Measurements from ENCODE around the gene PLXNA1.

The PLXNA1 gene

GRCh38 chr3:126965526-126966080 lies 17.3 kb upstream of the PLXNA1 start:
- no peaks in the 10 kb centered on the region for H3K9me3 ChIP-seq (ENCODE audit: control insufficient read depth in 2 of 2, low read length in 2 of 2)
- H3K27me3 ChIP-seq (ENCODE audit: control insufficient read depth in 2 of 2, insufficient read depth in 2 of 2, low read length in 2 of 2): no peaks in the 10 kb centered on the region
- H3K36me3 ChIP-seq (ENCODE audit: control insufficient read depth in 2 of 2, insufficient read depth in 2 of 2, low read length in 2 of 2): no peaks in the 10 kb centered on the region
- peaks cover 0 to 11% of the 10 kb centered on the region in 2 donors for H3K4me1 ChIP-seq (ENCODE audit: control insufficient read depth in 2 of 2, insufficient read depth in 2 of 2, low read length in 2 of 2)
- no peak overlapping the region for H3K27ac ChIP-seq (ENCODE audit: low read depth in 2 of 2, low read length in 2 of 2)
- no peak overlapping the region for H3K4me3 ChIP-seq (ENCODE audit: low read length in 2 of 2)
- no peak overlapping the region for H3K9ac ChIP-seq (ENCODE audit: low read depth in 1 of 2, low read length in 2 of 2)

GRCh38 chr3:126967386-126967785 lies 15.5 kb upstream of the PLXNA1 start:
- Histone ChIP-seq H3K27me3 (ENCODE audit: control insufficient read depth in 2 of 2, insufficient read depth in 2 of 2, low read length in 2 of 2) (no peaks in the 10 kb centered on the region), H3K4me1 (ENCODE audit: control insufficient read depth in 2 of 2, insufficient read depth in 2 of 2, low read length in 2 of 2) (no peaks in the 10 kb centered on the region), H3K4me3 (ENCODE audit: low read length in 2 of 2) (no peak overlapping the region), H3K9ac (ENCODE audit: low read depth in 1 of 2, low read length in 2 of 2) (no peak overlapping the region), H3K27ac (ENCODE audit: low read depth in 2 of 2, low read length in 2 of 2) (no peak overlapping the region), H3K9me3 (ENCODE audit: control insufficient read depth in 2 of 2, low read length in 2 of 2) (no peaks in the 10 kb centered on the region), H3K36me3 (ENCODE audit: control insufficient read depth in 2 of 2, insufficient read depth in 2 of 2, low read length in 2 of 2) (no peaks in the 10 kb centered on the region)

- H3K36me3 ChIP-seq (ENCODE audit: control insufficient read depth in 2 of 2, insufficient read depth in 2 of 2, low read length in 2 of 2): no peaks in the 10 kb centered on the region
- H3K4me1 ChIP-seq (ENCODE audit: control insufficient read depth in 2 of 2, insufficient read depth in 2 of 2, low read length in 2 of 2): no peaks in the 10 kb centered on the region
- no peak overlapping the region for H3K27ac ChIP-seq (ENCODE audit: low read depth in 2 of 2, low read length in 2 of 2)
- H3K27me3 ChIP-seq (ENCODE audit: control insufficient read depth in 2 of 2, insufficient read depth in 2 of 2, low read length in 2 of 2): no peaks in the 10 kb centered on the region
- no peak overlapping the region for H3K9ac ChIP-seq (ENCODE audit: low read depth in 1 of 2, low read length in 2 of 2)
- H3K4me3 ChIP-seq (ENCODE audit: low read length in 2 of 2): no peak overlapping the region
- no peaks in the 10 kb centered on the region for H3K9me3 ChIP-seq (ENCODE audit: control insufficient read depth in 2 of 2, low read length in 2 of 2)
These were observed 14.2 kb upstream of the PLXNA1 start for GRCh38 chr3:126968391-126969390.

- Histone ChIP-seq H3K36me3 (ENCODE audit: control insufficient read depth in 2 of 2, insufficient read depth in 2 of 2, low read length in 2 of 2) (no peaks in the 10 kb centered on the region), H3K9ac (ENCODE audit: low read depth in 1 of 2, low read length in 2 of 2) (no peak overlapping the region)
These were observed 13.3 kb upstream of the PLXNA1 start for GRCh38 chr3:126969586-126969985.

GRCh38 chr3:126970101-126970500 lies 12.8 kb upstream of the PLXNA1 start:
- peaks cover 0 to 5% of the 10 kb centered on the region in 2 donors for H3K9me3 ChIP-seq (ENCODE audit: control insufficient read depth in 2 of 2, low read length in 2 of 2)
- no peak overlapping the region for H3K9ac ChIP-seq (ENCODE audit: low read depth in 1 of 2, low read length in 2 of 2)
- H3K4me3 ChIP-seq (ENCODE audit: low read length in 2 of 2): no peak overlapping the region
- peaks cover 0 to 2% of the 10 kb centered on the region in 2 donors for H3K27me3 ChIP-seq (ENCODE audit: control insufficient read depth in 2 of 2, insufficient read depth in 2 of 2, low read length in 2 of 2)
- no peaks in the 10 kb centered on the region for H3K36me3 ChIP-seq (ENCODE audit: control insufficient read depth in 2 of 2, insufficient read depth in 2 of 2, low read length in 2 of 2)
- no peaks in the 10 kb centered on the region for H3K4me1 ChIP-seq (ENCODE audit: control insufficient read depth in 2 of 2, insufficient read depth in 2 of 2, low read length in 2 of 2)
- H3K27ac ChIP-seq (ENCODE audit: low read depth in 2 of 2, low read length in 2 of 2): no peak overlapping the region

More at GRCh38 chr3:126969586-126969985, 13.3 kb upstream of the PLXNA1 start:
- Histone ChIP-seq H3K4me1 (ENCODE audit: control insufficient read depth in 2 of 2, insufficient read depth in 2 of 2, low read length in 2 of 2) (no peaks in the 10 kb centered on the region), H3K4me3 (ENCODE audit: low read length in 2 of 2) (no peak overlapping the region), H3K27ac (ENCODE audit: low read depth in 2 of 2, low read length in 2 of 2) (no peak overlapping the region), H3K27me3 (ENCODE audit: control insufficient read depth in 2 of 2, insufficient read depth in 2 of 2, low read length in 2 of 2) (peaks cover 0 to 2% of the 10 kb centered on the region in 2 donors), H3K9me3 (ENCODE audit: control insufficient read depth in 2 of 2, low read length in 2 of 2) (peaks cover 0 to under 1% of the 10 kb centered on the region in 2 donors)

GRCh38 chr3:126970921-126971320 lies 12.0 kb upstream of the PLXNA1 start:
- Histone ChIP-seq H3K27ac (ENCODE audit: low read depth in 2 of 2, low read length in 2 of 2) (no peak overlapping the region), H3K4me3 (ENCODE audit: low read length in 2 of 2) (no peak overlapping the region), H3K4me1 (ENCODE audit: control insufficient read depth in 2 of 2, insufficient read depth in 2 of 2, low read length in 2 of 2) (no peaks in the 10 kb centered on the region), H3K36me3 (ENCODE audit: control insufficient read depth in 2 of 2, insufficient read depth in 2 of 2, low read length in 2 of 2) (no peaks in the 10 kb centered on the region), H3K9ac (ENCODE audit: low read depth in 1 of 2, low read length in 2 of 2) (no peak overlapping the region), H3K9me3 (ENCODE audit: control insufficient read depth in 2 of 2, low read length in 2 of 2) (peaks cover 0 to 6% of the 10 kb centered on the region in 2 donors), H3K27me3 (ENCODE audit: control insufficient read depth in 2 of 2, insufficient read depth in 2 of 2, low read length in 2 of 2) (peaks cover 0 to 2% of the 10 kb centered on the region in 2 donors)

GRCh38 chr3:126971891-126972351 lies 11.0 kb upstream of the PLXNA1 start:
- Histone ChIP-seq H3K4me1 (ENCODE audit: control insufficient read depth in 2 of 2, insufficient read depth in 2 of 2, low read length in 2 of 2) (no peaks in the 10 kb centered on the region), H3K27ac (ENCODE audit: low read depth in 2 of 2, low read length in 2 of 2) (no peak overlapping the region), H3K36me3 (ENCODE audit: control insufficient read depth in 2 of 2, insufficient read depth in 2 of 2, low read length in 2 of 2) (no peaks in the 10 kb centered on the region), H3K9ac (ENCODE audit: low read depth in 1 of 2, low read length in 2 of 2) (no peak overlapping the region), H3K4me3 (ENCODE audit: low read length in 2 of 2) (no peak overlapping the region), H3K9me3 (ENCODE audit: control insufficient read depth in 2 of 2, low read length in 2 of 2) (peaks cover 0 to 6% of the 10 kb centered on the region in 2 donors), H3K27me3 (ENCODE audit: control insufficient read depth in 2 of 2, insufficient read depth in 2 of 2, low read length in 2 of 2) (peaks cover 0 to 2% of the 10 kb centered on the region in 2 donors)

- no peaks in the 10 kb centered on the region for H3K36me3 ChIP-seq (ENCODE audit: control insufficient read depth in 2 of 2, insufficient read depth in 2 of 2, low read length in 2 of 2)
- H3K27ac ChIP-seq (ENCODE audit: low read depth in 2 of 2, low read length in 2 of 2): no peak overlapping the region
- H3K4me1 ChIP-seq (ENCODE audit: control insufficient read depth in 2 of 2, insufficient read depth in 2 of 2, low read length in 2 of 2): no peaks in the 10 kb centered on the region
- no peak overlapping the region for H3K4me3 ChIP-seq (ENCODE audit: low read length in 2 of 2)
- peaks cover 0 to 6% of the 10 kb centered on the region in 2 donors for H3K9me3 ChIP-seq (ENCODE audit: control insufficient read depth in 2 of 2, low read length in 2 of 2)
- H3K27me3 ChIP-seq (ENCODE audit: control insufficient read depth in 2 of 2, insufficient read depth in 2 of 2, low read length in 2 of 2): peaks cover 0 to 2% of the 10 kb centered on the region in 2 donors
- no peak overlapping the region for H3K9ac ChIP-seq (ENCODE audit: low read depth in 1 of 2, low read length in 2 of 2)
These were observed 10.0 kb upstream of the PLXNA1 start for GRCh38 chr3:126972866-126973265.

GRCh38 chr3:126973814-126974213 lies 9.1 kb upstream of the PLXNA1 start:
- Histone ChIP-seq H3K27me3 (ENCODE audit: control insufficient read depth in 2 of 2, insufficient read depth in 2 of 2, low read length in 2 of 2) (peaks cover 3% of the 10 kb centered on the region in 2 donors), H3K4me1 (ENCODE audit: control insufficient read depth in 2 of 2, insufficient read depth in 2 of 2, low read length in 2 of 2) (no peaks in the 10 kb centered on the region), H3K4me3 (ENCODE audit: low read length in 2 of 2) (no peak overlapping the region), H3K36me3 (ENCODE audit: control insufficient read depth in 2 of 2, insufficient read depth in 2 of 2, low read length in 2 of 2) (no peaks in the 10 kb centered on the region), H3K27ac (ENCODE audit: low read depth in 2 of 2, low read length in 2 of 2) (no peak overlapping the region), H3K9ac (ENCODE audit: low read depth in 1 of 2, low read length in 2 of 2) (no peak overlapping the region), H3K9me3 (ENCODE audit: control insufficient read depth in 2 of 2, low read length in 2 of 2) (peaks cover 0 to 6% of the 10 kb centered on the region in 2 donors)

- H3K9ac ChIP-seq (ENCODE audit: low read depth in 1 of 2, low read length in 2 of 2): no peak overlapping the region
- H3K4me1 ChIP-seq (ENCODE audit: control insufficient read depth in 2 of 2, insufficient read depth in 2 of 2, low read length in 2 of 2): no peaks in the 10 kb centered on the region
- H3K4me3 ChIP-seq (ENCODE audit: low read length in 2 of 2): no peak overlapping the region
These were observed 8.2 kb upstream of the PLXNA1 start for GRCh38 chr3:126974756-126975155.

More at GRCh38 chr3:126974756-126975155, 8.2 kb upstream of the PLXNA1 start:
- no peaks in the 10 kb centered on the region for H3K36me3 ChIP-seq (ENCODE audit: control insufficient read depth in 2 of 2, insufficient read depth in 2 of 2, low read length in 2 of 2)
- peaks cover 0 to 6% of the 10 kb centered on the region in 2 donors for H3K9me3 ChIP-seq (ENCODE audit: control insufficient read depth in 2 of 2, low read length in 2 of 2)
- peaks cover 3% of the 10 kb centered on the region in 2 donors for H3K27me3 ChIP-seq (ENCODE audit: control insufficient read depth in 2 of 2, insufficient read depth in 2 of 2, low read length in 2 of 2)
- H3K27ac ChIP-seq (ENCODE audit: low read depth in 2 of 2, low read length in 2 of 2): no peak overlapping the region
